ENCODE results near the gene UBL7.

UBL7 gene

DNA sequence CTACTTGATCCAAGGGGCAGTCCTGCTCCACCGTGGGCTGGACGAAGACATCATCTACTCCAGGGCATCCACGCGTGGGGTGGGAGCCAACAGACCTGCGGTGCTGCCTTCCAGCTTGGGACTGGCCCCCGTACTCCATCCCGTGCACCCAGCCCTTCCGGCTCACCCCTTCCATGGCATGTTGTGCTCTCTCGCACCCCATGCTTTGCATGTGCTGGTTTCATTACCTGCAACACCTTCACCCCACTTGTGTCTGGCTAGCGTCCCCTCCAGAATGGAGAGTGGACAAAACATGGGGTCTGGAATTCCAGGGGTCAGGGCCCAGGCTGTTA lies 57.4 kb downstream of the UBL7 start:
- no peak for DNase-seq

DNA sequence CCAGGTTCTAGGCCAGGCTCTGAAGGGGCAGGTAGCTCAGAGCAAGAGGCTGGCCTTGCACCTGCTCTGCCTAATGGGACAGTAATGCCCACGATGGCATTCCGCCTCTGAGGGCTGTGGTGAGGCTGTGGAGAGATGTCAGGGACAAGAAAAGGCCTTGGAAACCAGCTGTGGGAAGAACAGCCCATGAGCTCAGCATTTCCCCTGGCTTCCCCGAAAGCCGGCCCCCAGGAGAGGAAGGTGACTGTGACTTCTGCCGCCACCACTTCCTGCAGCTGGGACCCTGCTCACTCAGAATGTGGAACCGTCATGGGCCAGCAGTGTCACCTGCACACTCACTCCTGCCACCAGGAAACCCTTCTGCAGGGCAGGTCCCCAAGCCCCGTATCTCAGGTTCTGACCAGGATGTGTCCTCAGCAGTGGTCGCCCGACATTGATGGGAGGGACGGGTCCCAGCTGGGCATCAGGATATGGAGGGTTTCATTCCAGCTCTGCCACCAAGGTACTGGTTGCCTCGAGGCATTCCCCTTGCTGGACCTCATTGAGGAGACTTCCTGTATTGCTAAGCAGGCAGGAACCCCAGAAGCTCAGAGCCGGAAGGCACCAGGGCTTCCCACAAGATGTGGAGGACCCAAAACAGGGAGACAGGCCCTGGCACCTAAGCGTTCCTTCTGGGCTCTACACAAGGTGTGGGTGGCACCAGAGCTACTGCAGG lies 57.9 kb downstream of the UBL7 start:
- DNase-seq, result no peak

DNA sequence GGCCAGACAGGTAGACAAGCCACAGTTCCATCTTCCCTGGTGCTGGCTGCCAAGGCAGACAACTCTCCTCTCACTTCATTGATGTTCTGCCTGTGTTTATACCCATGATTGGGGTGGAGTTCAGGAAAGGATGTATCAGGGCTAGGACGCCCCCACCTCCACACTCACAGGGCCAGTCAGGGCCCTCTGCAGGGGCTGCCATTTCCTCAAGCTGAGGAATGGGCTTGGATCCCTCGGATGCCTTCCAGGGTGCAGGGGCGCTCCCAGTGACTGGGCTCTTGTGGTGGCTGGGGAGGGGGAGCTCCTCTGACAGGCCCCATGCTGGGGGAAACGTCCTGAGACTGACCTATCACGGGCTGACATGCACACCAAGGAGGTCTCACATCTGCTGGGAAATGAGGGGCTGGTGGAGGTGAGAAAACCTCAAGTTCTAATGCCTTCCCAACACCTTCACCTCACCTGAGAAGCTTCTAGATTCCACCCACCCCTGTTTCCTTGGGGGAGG lies 58.6 kb downstream of the UBL7 start:
- no peak for DNase-seq

DNA sequence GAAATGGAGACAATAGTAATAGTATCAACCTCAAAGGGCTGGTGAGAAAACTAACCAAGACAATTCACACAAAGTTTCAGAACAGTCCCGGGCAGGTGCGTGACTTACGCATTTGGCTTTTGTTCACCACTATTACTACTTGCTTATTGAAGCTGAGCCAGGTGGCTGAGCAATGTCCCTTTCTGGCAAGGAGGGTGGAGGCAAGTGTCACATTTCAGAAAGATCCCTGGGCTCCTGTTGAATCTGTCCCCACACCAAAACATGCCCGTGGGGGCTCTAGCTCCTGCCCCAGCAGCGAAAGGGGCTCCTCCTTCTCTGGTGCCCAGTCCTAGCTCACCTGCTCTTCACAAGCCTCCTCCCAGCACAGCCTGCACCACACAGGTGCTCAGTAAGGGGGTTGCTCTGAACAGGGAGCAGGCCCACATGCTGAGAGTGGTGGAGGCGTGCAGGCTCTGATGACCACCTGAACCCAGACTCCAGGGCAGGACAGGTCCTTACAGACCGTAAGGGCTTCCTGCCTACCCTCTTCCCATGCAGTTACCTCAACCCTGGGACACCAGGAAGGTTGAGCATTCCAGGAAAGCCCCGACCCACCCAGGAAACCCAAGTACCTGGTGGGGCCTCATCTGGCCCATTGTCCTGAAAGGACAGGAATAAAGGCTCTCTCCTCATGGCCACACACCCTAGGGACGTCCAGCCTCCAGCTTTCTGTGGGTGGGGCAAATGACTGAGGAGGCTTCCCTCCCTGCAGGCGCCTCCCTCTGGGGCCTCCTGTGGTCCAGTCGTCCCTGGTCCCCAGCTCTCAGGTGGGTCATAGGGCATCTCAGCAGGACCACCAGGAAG lies 59.8 kb downstream of the UBL7 start:
- DNase-seq, result no peak

DNA sequence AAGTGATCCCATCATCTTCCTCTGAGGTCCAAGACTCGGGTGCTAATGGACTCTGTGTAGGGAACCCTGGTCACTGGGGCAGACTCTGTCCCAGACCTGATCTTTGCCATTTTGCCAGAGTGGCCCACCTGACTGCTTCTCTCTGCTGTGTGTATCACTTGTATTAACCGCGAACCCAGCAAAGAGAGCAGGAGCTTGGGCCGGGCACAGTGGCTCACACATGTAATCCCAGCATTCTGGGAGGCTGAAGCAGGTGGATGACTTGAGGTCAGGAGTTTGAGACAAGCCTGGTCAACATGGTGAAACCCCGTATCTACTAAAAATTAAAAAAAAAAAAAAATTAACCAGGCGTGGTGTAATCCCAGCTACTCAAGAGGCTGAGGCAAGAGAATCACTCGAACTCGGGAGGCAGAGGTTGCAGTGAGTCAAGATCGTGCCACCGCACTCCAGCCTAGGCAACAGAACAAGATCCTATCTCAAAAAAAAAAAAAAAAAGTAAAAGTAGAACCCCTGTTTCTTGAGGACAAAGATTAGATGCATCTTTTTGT lies 60.6 kb downstream of the UBL7 start:
- no peak for DNase-seq

DNA sequence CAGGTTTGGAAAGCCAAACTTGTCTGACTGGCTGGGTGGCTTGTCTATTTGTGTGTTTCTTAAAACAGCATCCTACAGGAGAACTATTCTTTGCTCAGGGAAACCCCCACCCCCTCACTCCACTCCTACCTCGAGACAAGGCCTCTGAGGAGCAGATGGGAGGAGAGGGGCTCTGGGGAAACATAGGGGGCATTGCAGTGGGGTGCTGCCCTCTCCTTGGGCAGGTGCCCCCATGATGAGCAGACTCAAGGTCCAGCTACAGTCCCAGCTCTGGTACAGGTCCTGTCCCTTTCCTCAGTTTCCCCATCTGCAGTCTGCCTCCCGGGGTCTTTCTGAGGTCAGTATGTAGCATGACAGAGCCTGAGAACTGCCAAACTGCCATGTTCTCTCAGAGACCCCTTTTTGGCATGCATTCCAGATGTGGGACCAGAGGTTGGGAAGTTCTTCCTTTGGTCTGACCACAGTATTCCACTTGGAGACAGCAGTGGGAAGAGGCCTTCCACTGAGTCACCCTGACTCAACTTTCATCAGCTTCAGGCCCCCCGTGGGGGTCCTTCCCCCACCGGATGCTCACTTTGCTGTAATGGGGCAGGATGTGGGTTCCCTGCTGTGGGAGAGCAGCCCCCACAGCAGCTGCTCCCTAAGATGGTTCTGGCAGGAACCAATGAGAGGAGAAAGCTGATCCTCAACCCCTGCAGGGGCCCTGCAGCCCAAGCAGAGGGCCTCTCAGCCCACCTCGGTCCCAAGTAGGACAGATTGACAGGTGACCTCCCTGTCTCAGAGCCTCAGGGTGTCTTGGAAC lies 61.2 kb downstream of the UBL7 start:
- no peak for DNase-seq

DNA sequence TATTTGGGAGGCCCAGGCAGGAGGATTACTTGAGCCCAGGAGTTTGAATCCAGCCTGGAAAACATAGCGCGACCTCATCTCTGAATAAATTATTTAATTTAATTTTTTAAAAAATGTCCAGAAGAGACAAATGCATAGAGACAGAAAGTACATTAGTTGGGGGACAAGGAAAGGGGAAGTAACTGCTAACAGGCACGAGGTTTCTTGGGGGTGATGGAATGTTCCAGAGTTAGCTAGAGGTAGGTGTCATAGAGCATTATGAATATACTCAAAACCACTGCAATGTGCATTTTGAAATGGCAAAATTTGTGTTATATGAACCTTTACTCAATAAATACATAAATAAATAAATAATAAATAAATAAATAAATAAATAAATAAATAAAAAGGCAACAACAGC lies 61.9 kb downstream of the UBL7 start:
- DNase-seq, result no peak

DNA sequence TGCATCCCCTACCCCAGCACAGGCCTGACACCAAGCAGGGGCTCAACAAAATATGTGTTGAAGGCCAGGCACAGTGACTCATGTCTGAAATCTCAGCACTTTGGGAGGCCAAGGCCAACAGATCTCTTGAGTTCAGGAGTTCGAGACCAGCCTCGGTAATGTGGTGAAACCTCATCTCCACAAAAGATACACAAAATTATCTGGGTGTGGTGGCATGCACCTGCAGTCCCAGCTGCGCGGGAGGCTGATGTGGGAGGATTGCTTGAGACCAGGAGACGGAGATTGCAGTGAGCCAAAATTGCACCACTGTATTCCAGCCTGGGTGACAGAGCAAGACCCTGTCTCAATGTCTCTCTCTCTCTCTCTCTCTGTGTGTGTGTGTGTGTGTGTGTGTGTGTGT lies 62.8 kb downstream of the UBL7 start:
- no peak for DNase-seq

DNA sequence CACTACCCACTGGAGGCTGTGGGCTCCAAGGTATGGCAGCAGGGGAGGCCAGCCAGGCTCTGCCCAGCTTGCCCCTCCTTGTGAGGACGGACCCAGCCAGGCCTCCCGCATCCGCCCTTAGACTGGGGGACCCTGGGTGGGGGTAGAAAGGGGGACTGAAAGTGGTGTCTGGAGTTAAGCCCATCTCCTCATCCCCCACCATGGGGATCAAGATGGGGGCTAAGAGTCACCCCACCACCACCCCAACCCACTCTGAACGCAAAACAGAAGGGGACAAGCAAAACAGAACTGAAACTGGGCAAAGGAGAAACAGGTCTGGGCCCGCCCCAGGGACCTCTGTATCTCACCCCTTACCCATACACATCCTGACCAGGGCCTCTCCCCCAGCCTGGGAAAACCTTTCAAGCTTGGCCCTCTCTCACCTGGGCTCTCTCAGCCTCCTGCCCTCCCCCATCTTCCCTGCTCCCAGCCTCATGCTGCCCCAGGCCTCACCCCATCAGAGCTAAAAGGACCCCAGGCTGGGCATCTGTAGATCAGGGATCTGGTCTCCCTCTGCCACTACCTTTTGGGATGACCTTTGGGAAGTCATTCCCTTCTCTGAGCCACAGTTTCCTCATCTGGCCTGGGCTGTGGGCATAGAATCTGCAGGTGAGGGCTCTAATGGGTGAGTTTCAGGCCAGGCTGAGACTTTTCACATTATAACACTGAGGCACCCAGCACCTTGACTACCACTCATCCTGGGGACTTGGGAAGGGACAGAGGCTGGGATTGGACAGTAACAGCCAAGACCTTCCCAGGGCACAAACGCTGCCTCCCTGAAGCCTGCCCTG lies 63.5 kb downstream of the UBL7 start:
- DNase-seq, result no peak

DNA sequence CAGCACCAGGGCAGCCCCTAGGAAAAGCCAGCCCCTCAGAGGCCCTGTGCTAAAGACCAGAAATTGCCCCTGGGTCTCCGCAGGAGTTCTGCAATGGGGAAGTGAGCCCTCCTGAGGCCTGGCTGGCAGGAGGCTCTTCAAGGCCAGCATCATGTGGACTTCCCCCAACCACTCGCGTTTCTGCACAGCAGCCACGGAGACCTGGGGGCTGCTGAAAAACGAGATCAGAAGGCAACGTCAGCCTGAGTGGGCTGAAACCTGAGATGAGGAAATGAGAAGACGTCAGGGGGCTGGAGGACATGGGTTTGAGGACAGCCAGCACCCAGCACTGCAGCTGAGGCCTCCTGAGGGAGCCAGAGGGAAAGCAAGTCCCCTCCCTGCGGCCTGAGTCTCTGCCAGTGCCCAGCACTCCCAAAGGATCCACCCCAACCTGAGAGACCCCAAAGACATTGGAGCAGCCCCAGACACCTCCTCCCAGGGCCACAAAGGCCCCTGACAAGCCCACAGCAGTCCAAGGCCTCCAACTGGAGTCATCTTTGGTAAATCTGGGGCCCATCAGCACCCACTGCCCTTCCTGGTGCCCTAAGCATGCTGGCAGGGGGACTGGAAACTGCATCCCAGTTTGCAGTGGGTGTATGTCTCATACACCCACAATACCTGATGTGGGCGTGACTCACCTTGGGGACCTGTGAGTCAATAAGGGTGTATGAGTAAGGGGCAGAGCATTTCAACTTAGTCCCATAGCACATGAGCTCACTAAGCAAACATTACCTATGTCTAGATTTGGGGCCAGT lies 64.3 kb downstream of the UBL7 start:
- DNase-seq, result no peak

DNA sequence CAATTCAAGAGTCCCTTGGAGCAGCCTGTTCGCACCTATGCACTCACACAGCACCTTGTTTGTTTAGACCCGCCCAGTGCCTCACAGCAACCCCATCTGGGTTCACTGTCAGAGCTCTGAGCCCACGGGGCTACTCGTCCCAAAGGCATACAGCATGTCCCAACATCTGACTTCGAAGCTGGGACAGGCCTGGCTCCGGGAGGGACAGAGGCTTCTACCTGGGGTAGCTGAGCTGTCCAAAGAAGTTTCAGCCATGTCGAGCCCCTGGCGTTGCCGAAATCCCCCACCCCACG lies 64.9 kb downstream of the UBL7 start:
- DNase-seq, result no peak
